GM19043 (cell line): ENCODE data around the gene RABGEF1.
"Not testable (repeated sequence)": the region's sequence is repeated elsewhere in the genome, so short reads cannot be mapped to it uniquely, and the experiment has no call there.

Experiments used
- ATAC-seq: cut with Tn5 transposase; IDR thresholded peaks from one replicate; pipeline ENCODE4 v1.9.1; 2021; ENCODE audit warnings: low read depth; ENCODE audit not compliant: unreplicated experiment

Gene RABGEF1

DNA sequence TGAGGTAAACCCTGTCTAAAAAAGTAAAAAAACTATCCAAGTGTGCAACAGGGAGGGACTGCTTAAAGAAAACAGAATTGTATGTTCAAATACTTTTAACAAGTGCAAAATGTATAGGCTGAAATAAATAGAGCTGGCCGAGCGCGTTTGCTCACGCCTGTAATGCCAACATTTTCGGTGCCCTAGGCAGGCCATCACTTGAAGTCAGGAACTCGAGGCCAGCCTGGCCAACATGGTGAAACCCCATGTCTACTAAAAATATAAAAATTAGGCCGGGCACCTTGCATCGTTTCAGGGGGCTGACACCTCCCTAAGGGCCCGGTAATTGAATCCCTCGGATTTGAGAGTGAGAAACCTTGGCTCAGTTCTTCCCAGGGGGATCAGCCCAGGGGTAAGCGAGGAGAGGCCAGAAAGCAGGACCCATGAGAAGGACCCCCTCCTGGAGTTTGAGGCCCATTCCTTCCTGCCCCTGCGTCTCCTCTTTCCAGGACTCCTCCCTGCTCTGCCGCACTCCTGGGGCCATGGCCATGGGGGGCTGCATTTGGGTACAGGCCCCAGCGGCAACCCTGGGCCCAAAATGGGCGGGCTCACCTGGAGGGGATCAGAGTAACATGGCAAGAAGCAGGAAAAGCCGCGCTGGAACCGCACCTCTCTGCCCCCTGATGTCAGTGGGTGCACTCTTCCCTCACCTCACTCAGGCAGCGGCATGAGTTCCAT lies 105.0 kb downstream of the RABGEF1 start:
- ATAC-seq: no peak

DNA sequence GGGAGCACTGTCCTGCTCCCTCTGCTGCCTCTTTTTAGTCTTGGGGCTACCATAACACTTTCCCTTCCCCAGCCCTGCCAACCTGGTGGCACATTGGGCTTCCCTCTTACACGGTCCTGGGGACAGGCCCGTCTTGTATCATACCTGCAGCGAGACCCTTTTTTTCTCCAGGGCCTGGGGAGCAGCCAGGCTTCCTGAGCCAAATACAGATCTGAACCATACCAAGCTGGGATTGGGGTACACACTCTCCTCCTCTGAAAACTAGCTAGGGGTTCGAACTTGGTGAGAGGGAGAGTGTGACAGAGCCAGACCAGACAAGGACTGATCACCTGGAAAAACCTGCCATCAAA lies 105.5 kb downstream of the RABGEF1 start:
- ATAC-seq: not testable (repeated sequence)

DNA sequence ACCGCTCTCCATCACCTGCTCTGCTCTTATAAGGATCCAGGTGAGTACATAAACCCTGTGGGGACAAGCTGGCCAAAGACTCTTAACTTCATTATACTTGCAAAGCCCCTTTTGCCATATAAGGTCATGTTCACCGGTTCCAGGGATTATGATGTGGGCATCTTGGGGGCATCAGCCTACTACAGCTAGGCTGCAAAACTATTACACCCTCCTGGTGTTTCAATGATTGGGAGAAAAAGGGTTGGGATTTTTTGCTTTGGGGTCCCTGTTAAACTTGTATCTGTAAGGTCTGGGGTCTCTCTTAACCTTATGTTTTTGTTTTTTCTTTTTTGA lies 107.0 kb downstream of the RABGEF1 start:
- not testable (repeated sequence) for ATAC-seq

DNA sequence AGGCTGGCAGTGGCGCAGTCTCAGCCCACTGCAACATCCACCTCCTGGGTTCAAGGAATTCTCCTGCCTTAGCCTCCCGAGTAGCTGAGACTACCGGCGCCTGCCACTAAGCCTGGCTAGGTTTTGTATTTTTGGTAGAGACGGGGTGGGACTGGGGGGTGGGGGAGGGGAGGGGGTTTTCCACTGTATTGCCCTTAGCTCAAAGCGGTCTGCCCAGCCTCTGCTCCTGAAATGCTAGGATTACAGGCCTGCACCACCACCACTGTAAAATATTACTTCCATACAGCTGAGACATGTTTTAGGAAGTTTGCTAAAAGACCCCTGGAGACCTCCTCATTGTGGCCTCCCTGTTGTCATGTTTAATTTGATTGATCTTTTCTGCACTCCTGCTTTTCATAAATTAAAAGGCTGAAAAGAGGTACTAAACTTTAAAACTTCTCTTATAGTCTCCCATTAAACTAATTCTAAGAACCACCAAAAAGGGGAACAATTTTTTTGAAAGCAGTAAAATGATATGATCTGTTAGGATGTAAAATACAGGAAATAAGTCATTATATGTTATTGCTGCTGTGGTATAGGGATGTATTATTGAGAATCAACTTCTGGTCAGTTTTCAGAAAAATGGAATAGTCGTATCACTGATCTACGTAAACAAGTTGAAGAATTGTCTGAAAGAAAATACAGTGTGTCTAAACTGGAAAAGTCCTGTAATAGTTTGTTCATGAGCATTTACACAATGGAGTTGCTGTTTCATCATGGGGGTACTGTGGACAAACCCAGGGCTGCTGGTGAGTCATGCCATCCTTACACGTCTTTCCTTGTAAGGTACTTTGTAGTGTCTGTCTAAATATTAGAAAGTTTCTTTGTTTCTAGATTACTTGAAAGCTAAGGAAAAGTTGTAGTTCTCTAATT lies 107.6 kb downstream of the RABGEF1 start:
- no peak for ATAC-seq

DNA sequence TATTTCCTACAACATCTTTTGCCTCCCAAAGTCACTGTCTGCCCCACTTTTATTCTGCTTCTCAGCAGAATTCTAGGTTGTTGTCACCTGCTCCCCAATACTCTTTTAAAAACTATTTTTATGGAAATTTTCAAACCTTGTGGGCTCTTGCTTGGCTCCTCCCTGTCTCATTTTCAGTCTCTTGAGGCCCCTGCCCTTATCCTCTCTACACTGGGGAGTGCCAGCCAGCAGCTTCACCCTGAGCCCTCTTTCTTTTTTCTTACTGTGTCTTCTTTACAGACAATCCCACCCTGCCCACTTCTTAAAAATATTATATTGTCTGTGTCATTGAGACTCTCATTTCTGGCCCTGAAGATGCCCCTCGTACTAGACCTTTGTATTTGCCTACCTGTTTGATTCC lies 118.8 kb downstream of the RABGEF1 start:
- no peak for ATAC-seq

DNA sequence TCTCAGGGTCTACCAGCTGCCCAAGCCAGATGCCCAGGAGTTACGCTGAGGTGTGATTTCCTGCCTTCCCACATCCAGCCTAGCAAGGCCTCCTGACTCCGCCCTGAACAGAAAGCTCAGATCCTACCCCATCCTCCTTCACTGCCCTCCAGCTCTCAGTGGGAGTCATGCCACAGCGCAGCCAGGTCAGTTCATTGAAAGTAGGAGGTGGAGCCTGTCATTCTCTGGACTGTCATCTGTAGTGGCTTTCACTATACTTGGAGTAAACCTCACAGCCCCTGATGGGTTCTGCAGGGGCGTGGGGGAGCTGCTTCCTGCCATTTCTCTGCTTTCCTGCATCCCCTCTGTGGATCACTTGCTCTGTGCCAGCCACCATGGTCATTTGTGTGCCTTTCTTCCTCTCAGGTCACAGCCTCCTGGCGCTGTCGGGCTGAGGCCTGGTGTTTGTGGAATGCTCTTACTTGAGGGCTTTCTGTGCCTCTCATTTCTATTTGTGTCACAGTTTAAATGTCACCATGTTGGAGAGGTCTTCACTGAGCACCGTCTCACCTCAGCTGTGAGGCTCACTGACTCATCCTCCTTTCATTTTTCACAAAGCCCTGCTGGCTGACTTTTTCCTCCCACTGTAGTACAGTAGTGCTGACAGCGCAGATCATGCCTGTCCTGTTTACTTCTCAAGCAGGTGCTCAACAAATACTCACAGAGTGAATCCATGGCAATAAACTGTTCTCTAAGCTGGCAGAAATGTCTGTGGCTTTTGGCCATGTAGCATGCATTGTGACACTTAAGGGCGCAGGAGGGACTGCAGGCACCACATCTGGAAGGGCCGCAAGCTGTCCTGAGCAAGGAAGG lies 119.5 kb downstream of the RABGEF1 start:
- no peak for ATAC-seq

DNA sequence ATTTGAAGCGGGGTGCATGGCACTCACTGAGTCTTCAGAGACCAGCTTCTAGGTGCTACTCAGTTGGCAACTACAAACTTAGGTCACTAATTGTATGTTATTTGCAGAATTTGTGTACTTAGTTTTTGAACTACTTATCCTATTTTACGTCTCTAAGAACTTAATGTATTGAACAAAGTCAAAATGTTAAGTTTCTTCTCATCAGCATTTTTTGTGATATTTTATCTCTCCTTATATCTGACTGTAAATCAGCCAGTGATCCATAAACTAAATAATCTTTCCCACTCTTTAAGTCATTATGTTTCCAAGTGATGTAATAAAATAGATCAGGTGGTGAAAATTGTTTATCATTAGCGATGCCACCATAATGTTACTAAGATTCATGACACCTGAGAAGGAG lies 120.2 kb downstream of the RABGEF1 start:
- no peak for ATAC-seq
